Cortex of kidney (tissue), 1 donor: ENCODE results near the gene ZNF287.

ENCODE experiments used
- DNase-seq: peaks from one replicate; lab custom pipeline; 2025; lab: John Stamatoyannopoulos, UW

The ZNF287 gene

DNA sequence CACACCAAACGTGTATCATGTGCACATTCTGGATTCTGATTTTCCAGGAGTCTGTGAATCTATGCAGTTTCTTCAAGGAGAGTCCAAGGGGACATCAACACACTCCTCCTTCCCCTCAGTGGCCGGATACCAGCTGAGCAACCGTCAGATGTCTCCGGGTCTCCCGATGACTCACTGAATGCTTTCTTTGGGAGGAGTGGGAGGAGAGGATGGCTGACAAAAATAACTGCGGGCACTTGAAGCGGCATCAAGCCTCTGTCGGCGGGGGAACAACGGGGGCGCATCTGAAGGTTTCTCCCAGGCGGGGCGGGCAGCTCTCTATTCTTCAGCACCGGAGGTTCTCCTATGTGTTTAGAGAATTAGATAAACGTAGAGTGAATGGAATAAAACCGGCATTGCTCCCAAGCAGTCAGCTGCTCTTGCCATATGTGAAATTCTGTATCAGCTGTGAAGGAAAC is 52.4 kb downstream of the ZNF287 start:
- DNase-seq, result no peak

DNA sequence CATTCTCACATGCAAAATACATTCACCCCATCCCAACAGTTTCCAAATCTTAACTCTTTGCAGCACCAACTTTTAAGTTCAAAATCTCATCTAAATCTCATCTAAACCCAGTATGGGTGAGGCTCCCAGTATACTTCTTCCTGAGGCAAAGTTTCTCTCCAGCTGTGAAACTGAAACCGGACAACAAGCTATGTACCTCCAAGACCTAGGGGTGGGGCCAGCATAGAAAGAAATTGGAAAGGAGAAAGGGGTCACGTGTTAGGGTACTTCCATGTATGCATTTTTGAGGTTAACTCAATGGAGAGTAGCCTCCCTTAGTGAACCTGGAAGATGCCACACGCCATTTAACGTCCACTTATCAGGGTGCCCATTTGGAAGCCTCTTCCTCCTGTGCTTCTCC is 53.1 kb downstream of the ZNF287 start:
- no peak for DNase-seq

DNA sequence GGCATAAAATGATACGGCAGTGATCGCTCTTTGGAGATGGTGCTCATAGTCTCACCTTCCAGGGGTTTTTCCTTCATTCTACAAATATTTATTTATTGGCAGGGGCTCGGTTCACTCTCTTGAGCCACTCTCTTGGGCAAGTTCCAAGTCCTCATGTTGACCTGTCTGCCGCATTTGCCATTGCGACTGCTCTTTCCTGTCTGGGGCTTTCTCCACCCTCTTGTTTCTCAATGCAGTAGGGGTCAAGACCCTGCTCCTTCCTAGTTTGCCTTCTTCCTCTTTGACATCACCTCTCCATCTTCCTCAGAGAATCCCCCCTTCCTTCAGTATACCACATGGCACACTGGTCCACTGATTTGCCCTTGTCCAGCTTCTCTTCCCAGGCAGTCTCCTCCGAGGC is 55.1 kb downstream of the ZNF287 start:
- DNase-seq, result no peak

DNA sequence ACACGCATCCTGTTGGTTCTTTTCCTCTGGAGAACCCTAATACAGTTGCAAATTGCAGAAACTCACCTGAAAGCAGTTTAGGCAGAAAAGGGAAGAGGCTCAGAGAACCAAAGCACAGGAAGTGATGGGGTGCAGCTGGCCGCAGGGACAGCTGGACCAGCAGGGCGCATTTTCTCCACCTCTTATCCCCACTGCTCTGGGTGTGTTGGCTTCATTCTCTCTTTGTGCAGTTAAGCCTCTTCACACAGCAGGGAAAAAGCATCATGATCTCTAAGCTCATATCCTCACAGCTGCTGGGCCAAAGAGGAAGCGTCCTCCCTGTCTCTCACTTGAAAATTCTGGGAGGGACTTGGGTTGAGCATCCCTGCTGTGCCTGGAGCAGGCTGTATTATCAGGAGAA is 57.0 kb downstream of the ZNF287 start:
- DNase-seq, result no peak

DNA sequence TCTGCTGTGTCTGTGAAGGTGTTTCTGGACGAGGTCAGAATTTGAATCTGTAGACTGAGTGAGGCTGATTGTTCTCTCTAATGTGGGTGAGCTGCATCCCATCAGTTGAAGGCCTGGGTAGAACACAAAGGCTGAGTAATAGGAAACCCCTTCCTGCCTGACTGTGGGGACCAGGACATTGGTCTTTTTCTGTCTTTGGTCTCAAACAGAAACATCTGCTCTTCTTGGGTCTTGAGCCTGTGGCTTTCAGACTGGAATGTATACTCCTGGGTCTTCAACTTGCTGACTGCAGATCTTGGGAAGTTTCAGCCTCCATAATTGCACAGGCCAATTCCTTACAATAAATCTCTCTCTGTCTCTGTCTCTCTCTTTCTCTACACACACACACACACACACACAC is 57.4 kb downstream of the ZNF287 start:
- no peak for DNase-seq

DNA sequence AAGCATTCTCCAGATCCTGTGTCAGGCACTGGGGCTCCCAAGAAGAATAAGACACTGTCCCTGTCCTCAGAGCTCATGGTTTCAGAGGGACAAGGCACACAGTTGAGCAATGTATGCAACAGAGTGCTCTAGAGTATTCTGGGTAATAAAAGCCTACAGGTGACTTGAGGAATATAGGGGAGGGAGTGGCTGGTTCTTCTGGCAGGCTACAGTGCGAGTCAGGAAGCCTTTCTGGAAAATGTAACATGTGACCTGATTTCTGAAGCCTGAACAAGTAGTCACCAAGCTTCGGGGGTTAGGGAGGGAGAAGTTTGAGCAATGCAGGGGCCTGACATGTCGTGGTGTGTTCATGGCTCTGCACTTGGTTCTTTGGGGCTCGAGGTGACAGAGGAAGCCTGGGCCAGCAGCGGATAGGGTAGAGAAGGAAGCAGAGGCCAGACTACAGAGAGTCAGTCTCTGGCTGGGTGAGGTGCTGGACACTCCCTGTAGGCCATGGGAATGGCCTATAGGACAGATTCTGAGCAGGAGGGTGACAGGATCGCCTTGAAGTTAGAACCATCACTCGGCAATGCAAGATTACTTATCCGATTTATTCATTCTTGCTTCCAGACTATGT is 61.0 kb downstream of the ZNF287 start:
- no peak for DNase-seq

DNA sequence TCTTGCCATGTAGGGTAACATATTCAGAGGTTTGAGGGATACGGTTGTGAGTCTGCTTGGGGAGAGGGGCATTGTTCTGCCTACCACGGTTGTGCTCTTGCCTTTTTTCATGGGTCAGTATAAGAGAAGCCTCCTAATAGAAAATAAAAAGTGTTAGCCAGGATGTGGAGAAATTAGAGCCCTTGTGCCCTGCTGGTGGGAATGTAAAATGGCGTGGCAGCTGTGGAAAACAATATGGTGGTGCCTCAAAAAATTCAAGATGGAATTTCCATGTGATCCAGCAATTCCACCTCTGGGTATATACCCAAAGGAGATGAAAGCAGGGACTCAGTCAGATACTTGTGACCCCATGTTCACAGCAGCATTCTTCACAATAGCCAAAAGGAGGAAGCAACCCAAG is 62.8 kb downstream of the ZNF287 start:
- DNase-seq, result no peak

DNA sequence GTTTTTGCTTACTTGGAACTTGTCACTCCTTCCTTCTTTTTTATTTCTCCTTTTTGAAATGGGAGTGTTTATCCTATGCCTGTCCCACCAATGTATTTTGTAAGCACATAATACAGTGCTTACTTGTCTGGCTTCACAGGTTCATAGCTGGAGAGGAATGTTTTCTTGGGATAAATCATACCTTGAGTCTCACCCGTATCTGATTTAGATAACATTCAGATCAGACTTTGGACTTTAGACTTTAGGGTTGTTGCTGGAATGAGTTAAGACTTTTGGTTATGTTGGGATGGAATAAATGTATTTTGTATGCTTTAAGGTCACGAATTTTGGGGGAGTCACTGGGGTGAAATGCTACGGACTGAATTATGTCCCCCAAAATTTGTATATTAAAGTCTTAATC is 64.0 kb downstream of the ZNF287 start:
- no peak for DNase-seq
